ENCODE results near the gene RABGAP1L. TPM values are rescaled to one million over a fixed set of nuclear protein-coding genes. Genes with fewer than 3 reads are reported as not detected.
A peak's percentile ranks its signal among the peaks of the same experiment; 100 is the strongest.

RABGAP1L gene
- total and polyA plus RNA-seq, 2 donors (not counting 3 experiments of a cell fraction or from before 2014, with no cell fraction given), result 6.4 to 22.2 TPM

GRCh38 chr1:174191349-174191862 is 32.1 kb downstream of the RABGAP1L start:
- CTCF ChIA-PET, result interaction anchor here (0.8 to 1.9 kb wide), 4 partner anchors 9 to 71 kb away, joined by 3 to 9 read pairs (median 4); no protein-coding TSS in a partner anchor
- FAIRE-seq, result no peak
- dilution Hi-C loops (cut with MboI; ENCODE audit: extremely low pct_ligation_motif_present, low sequenced_read_pairs), result no loop called here
- no peaks in the 10 kb centered on the region for H3K9me3 ChIP-seq (replicated peaks; ENCODE audit: control insufficient read depth, insufficient read depth, low read length)
- H3K4me2 ChIP-seq (ENCODE audit: insufficient read depth, low read length), result no peak overlapping the region
- H3K36me3 ChIP-seq (ENCODE audit: control insufficient read depth in 2 of 2, extremely low read depth in 1 of 2, insufficient read depth in 2 of 2, low read length in 2 of 2), result no peaks in the 10 kb centered on the region
- peaks cover 2% of the 10 kb centered on the region for H3K79me2 ChIP-seq (ENCODE audit: control insufficient read depth, insufficient read depth, low read length)
- peak; percentile 10 for DNase-seq (ENCODE audit: low read depth, low spot score)
- no peaks in the 10 kb centered on the region for H3K4me1 ChIP-seq (ENCODE audit: control insufficient read depth, extremely low read depth, insufficient read depth, low read length)
- H3K27me3 ChIP-seq (ENCODE audit: control insufficient read depth in 2 of 2, insufficient read depth in 2 of 2, low read length in 2 of 2), result no peaks in the 10 kb centered on the region
- no peaks in the 10 kb centered on the region for H3K9me1 ChIP-seq (replicated peaks; ENCODE audit: control insufficient read depth, extremely low read depth, insufficient read depth, low read length)
- no peaks in the 10 kb centered on the region for H4K20me1 ChIP-seq (replicated peaks; ENCODE audit: control insufficient read depth, extremely low read depth, insufficient read depth, low read length)
- no peak overlapping the region for H2AFZ ChIP-seq (ENCODE audit: low read depth, low read length)
- intact Hi-C loops (cut with micrococcal nuclease), result no loop called here
- no peak for TF ChIP-seq FOS (IDR thresholded peaks at IDR 0.05; ENCODE audit: borderline replicate concordance, insufficient read depth, low read length)
- TF ChIP-seq MYC (IDR thresholded peaks at IDR 0.05; ENCODE audit: low read depth, low read length), result no peak
- no peak for TF ChIP-seq GATA2 (IDR thresholded peaks at IDR 0.05; ENCODE audit: insufficient read depth, insufficient read length, low read depth, low read length)
- POLR2A ChIA-PET, result no interaction called here
- no TSS peak for BruUV-seq (replicated peaks)
- no peak overlapping the region for H3K4me3 ChIP-seq (replicated peaks in 1 of 3; ENCODE audit: insufficient read depth in 1 of 3, low read depth in 1 of 3, low read length in 3 of 3)
- H3K27ac ChIP-seq (ENCODE audit: insufficient read depth, low read depth, low read length), result no peak overlapping the region
- no peak overlapping the region for H3K9ac ChIP-seq (replicated peaks; ENCODE audit: extremely low read depth, insufficient read depth, low read length)

- no peaks in the 10 kb centered on the region for H3K9me1 ChIP-seq (replicated peaks; ENCODE audit: control insufficient read depth, extremely low read depth, insufficient read depth, low read length)
- no peak overlapping the region for H3K4me3 ChIP-seq (replicated peaks in 1 of 3; ENCODE audit: insufficient read depth in 1 of 3, low read depth in 1 of 3, low read length in 3 of 3)
- H3K9me3 ChIP-seq (replicated peaks; ENCODE audit: control insufficient read depth, insufficient read depth, low read length), result no peaks in the 10 kb centered on the region
- no peaks in the 10 kb centered on the region for H3K27me3 ChIP-seq (ENCODE audit: control insufficient read depth in 2 of 2, insufficient read depth in 2 of 2, low read length in 2 of 2)
- dilution Hi-C loops (cut with MboI; ENCODE audit: extremely low pct_ligation_motif_present, low sequenced_read_pairs), result no loop called here
- DNase-seq (ENCODE audit: low read depth, low spot score) (no peak), FAIRE-seq (no peak)
- BruUV-seq (replicated peaks), result no TSS peak
- POLR2A ChIA-PET, result no interaction called here
- intact Hi-C loops (cut with micrococcal nuclease), result no loop called here
- no peaks in the 10 kb centered on the region for H3K36me3 ChIP-seq (ENCODE audit: control insufficient read depth in 2 of 2, extremely low read depth in 1 of 2, insufficient read depth in 2 of 2, low read length in 2 of 2)
- no peak for TF ChIP-seq MAX (IDR thresholded peaks at IDR 0.05; ENCODE audit: insufficient read depth, insufficient read length)
- TF ChIP-seq MYC (IDR thresholded peaks at IDR 0.05; ENCODE audit: low read depth, low read length), result no peak
- no peak for TF ChIP-seq FOS (IDR thresholded peaks at IDR 0.05; ENCODE audit: borderline replicate concordance, insufficient read depth, low read length)
- no peak for TF ChIP-seq GATA2 (IDR thresholded peaks at IDR 0.05; ENCODE audit: insufficient read depth, insufficient read length, low read depth, low read length)
- TF ChIP-seq EZH2 (IDR thresholded peaks at IDR 0.05; ENCODE audit: borderline replicate concordance, low read depth, low read length, severe bottlenecking), result no peak
- TF ChIP-seq CTCF (IDR thresholded peaks at IDR 0.05; ENCODE audit: extremely low read depth in 1 of 2, insufficient read depth in 1 of 2, low read depth in 1 of 2, low read length in 2 of 2), result no peak
- TF ChIP-seq POLR2A (IDR thresholded peaks at IDR 0.05; ENCODE audit: low read depth, low read length), result no peak
- TF ChIP-seq JUN (IDR thresholded peaks at IDR 0.05; ENCODE audit: borderline replicate concordance, insufficient read depth, insufficient read length, low read depth), result no peak
- no peak for TF ChIP-seq POLR2AphosphoS5 (IDR thresholded peaks at IDR 0.05; ENCODE audit: insufficient read depth, low read depth, low read length)
- H4K20me1 ChIP-seq (replicated peaks; ENCODE audit: control insufficient read depth, extremely low read depth, insufficient read depth, low read length), result no peaks in the 10 kb centered on the region
- no peak overlapping the region for H3K4me2 ChIP-seq (ENCODE audit: insufficient read depth, low read length)
- no peak overlapping the region for H3K9ac ChIP-seq (replicated peaks; ENCODE audit: extremely low read depth, insufficient read depth, low read length)
- no peak overlapping the region for H2AFZ ChIP-seq (ENCODE audit: low read depth, low read length)
- CTCF ChIA-PET, result no interaction called here
- no peaks in the 10 kb centered on the region for H3K4me1 ChIP-seq (ENCODE audit: control insufficient read depth, extremely low read depth, insufficient read depth, low read length)
- H3K79me2 ChIP-seq (ENCODE audit: control insufficient read depth, insufficient read depth, low read length), result no peaks in the 10 kb centered on the region
- H3K27ac ChIP-seq (ENCODE audit: insufficient read depth, low read depth, low read length), result no peak overlapping the region
Observed at GRCh38 chr1:174194461-174194860, 35.1 kb downstream of the RABGAP1L start.

Measured in endothelial cell of umbilical vein (primary cell).